Measurements from ENCODE around the gene ZNF785. TPM values are rescaled to one million over a fixed set of nuclear protein-coding genes. Genes with fewer than 3 reads are reported as not detected.
"Not testable (repeated sequence)": the region's sequence is repeated elsewhere in the genome, so short reads cannot be mapped to it uniquely, and the experiment has no call there.

Gene ZNF785
- total and polyA plus RNA-seq, 7 donors, result 1.3 to 5.4 (median 3.4) TPM

DNA sequence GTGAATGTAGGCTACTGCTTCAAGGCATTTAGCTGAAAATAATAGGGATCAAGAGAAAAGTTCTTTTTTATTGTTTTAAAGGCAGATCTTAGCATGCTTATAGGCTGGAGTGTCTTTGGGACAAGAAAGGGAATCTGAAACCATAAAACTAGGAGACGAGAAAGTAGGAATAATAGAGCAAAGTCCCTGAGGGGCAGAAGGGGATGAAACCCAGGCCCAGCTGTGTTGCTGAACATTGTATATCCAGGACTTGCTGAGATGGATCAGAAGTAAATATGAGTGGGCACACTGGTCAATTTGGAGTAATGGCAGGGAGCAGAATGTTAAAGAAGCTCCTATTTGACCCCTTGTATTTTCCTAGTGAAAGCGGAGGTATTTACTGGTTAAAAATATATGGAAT lies 15.4 kb upstream of the ZNF785 start:
- TF ChIP-seq, protein P1, sequence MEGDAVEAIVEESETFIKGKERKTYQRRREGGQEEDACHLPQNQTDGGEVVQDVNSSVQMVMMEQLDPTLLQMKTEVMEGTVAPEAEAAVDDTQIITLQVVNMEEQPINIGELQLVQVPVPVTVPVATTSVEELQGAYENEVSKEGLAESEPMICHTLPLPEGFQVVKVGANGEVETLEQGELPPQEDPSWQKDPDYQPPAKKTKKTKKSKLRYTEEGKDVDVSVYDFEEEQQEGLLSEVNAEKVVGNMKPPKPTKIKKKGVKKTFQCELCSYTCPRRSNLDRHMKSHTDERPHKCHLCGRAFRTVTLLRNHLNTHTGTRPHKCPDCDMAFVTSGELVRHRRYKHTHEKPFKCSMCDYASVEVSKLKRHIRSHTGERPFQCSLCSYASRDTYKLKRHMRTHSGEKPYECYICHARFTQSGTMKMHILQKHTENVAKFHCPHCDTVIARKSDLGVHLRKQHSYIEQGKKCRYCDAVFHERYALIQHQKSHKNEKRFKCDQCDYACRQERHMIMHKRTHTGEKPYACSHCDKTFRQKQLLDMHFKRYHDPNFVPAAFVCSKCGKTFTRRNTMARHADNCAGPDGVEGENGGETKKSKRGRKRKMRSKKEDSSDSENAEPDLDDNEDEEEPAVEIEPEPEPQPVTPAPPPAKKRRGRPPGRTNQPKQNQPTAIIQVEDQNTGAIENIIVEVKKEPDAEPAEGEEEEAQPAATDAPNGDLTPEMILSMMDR (IDR thresholded peaks at IDR 0.05), result no peak
- Histone ChIP-seq H3K9me3 (no peaks in the 10 kb centered on the region), H3K27me3 (ENCODE audit: insufficient read depth in 3 of 3, low read length in 2 of 3) (no peaks in the 10 kb centered on the region), H3K27ac (no peak overlapping the region), H3K4me3 (no peak overlapping the region), H3K4me1 (no peaks in the 10 kb centered on the region), H3K36me3 (ENCODE audit: insufficient read depth in 1 of 2, low read depth in 1 of 2) (peaks cover 8 to 26% of the 10 kb centered on the region in 2 donors)
- no peak for ATAC-seq
- DNase-seq, result no peak
- WGBS, 3 donors, result 94 to 97% (median 96%) methylated on average over 2 of the region's 2 CpGs
- intact Hi-C loops (cut with DNase I), result no loop called here

DNA sequence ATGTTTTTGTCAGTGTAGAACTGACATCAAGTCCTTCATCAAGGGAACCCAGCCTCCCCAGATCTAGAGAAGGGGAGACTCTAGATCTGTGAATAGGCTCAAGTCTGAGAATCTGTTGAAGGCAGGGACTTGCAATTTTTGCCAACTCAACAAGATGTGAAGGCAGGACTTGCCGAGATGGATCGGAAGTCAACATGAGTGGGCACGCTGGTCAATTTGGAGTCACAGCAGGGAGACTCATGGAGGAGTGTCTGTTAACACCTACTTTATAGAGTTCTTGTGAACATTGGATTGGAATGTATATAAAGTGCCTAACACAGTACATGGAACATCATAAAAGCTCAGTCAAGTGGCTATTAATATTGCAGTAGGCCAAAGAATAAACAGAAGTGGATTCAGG lies 14.7 kb upstream of the ZNF785 start:
- DNase-seq, result no peak

DNA sequence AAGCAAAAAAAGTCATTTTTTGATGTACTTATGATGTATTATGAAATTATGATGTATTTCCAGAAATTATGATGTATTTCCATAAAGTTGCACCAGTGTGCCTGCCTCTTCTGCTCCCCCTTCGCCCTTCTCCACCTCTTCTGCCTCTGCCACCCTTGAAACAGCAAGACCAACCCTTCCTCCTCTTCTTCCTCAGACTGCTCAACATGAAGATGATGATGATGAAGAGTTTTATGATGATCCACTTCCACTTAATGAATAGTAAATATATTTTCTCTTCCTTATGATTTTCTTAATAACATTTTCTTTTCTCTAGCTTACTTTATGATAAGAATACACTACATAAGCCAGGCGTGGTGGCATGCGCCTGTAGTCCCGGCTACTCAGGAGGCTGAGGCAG lies 7.4 kb upstream of the ZNF785 start:
- intact Hi-C loops (cut with DNase I), result no loop called here
- DNase-seq (no peak), ATAC-seq (no peak)
- TF ChIP-seq, protein P1 (IDR thresholded peaks at IDR 0.05), result no peak
- WGBS, 3 donors, result 95 to 98% (median 97%) methylated on average over 4 of the region's 4 CpGs
- Histone ChIP-seq H3K36me3 (ENCODE audit: insufficient read depth in 1 of 2, low read depth in 1 of 2) (peaks cover 0 to 4% of the 10 kb centered on the region in 2 donors), H3K4me1 (no peaks in the 10 kb centered on the region), H3K4me3 (no peak overlapping the region), H3K27me3 (ENCODE audit: insufficient read depth in 3 of 3, low read length in 2 of 3) (no peaks in the 10 kb centered on the region), H3K27ac (no peak overlapping the region), H3K9me3 (no peaks in the 10 kb centered on the region)

More for the DNA sequence above, 14.7 kb upstream of the ZNF785 start:
- no peaks in the 10 kb centered on the region for H3K27me3 ChIP-seq (ENCODE audit: insufficient read depth in 3 of 3, low read length in 2 of 3)
- H3K4me1 ChIP-seq, result no peaks in the 10 kb centered on the region
- H3K4me3 ChIP-seq, result no peak overlapping the region
- no peaks in the 10 kb centered on the region for H3K9me3 ChIP-seq
- H3K27ac ChIP-seq, result no peak overlapping the region
- peaks cover 8 to 19% of the 10 kb centered on the region in 2 donors for H3K36me3 ChIP-seq (ENCODE audit: insufficient read depth in 1 of 2, low read depth in 1 of 2)
- intact Hi-C loops (cut with DNase I), result no loop called here
- 92 to 95% (median 93%) methylated on average over 3 of the region's 3 CpGs for WGBS, 3 donors
- TF ChIP-seq, protein P1 (IDR thresholded peaks at IDR 0.05), result no peak
- ATAC-seq, result no peak

DNA sequence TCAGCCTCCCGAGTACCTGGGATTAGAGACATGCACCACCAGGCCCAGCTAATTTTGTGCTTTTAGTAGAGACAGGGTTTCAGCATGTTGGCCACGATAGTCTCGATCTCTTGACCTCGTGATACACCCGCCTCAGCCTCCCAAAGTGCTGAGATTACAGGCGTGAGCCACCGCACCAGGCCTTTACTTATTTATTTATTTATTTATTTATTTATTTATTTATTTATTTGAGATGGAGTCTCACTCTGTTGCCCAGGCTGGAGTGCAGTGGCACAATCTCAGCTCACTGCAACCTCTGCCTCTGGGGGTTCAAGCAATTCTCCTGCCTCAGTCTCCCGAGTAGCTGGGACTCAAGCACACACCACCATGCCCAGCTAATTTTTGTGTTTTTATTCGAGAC lies 5.4 kb upstream of the ZNF785 start:
- H3K36me3 ChIP-seq (ENCODE audit: insufficient read depth in 1 of 2, low read depth in 1 of 2); intact Hi-C loops (cut with DNase I); H3K9me3 ChIP-seq; H3K4me3 ChIP-seq; ATAC-seq; H3K27me3 ChIP-seq (ENCODE audit: insufficient read depth in 3 of 3, low read length in 2 of 3); DNase-seq; H3K4me1 ChIP-seq; H3K27ac ChIP-seq: not testable (repeated sequence)
- WGBS, 3 donors, result 96% methylated on average over 9 of the region's 9 CpGs

DNA sequence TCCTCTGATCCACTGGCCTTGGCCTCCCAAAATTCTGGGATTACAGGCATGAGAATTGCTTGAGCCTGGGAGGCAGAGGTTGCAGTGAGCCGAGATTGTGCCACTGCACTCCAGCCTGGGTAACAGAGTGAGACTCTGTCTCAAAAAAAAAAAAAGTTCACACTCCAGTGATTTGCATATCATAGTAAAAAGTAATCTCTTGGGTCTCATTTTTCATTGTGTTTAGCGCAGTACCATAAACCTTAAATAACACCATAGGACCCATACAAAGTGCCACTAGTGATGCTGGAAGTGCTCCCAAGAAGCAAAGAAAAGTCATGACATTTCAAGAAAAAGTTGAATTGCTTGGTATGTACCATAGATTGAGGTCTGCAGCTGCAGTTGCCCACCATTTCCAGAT lies 4.1 kb upstream of the ZNF785 start:
- not testable (repeated sequence) for H3K36me3 ChIP-seq (ENCODE audit: insufficient read depth in 1 of 2, low read depth in 1 of 2); H3K9me3 ChIP-seq; H3K4me3 ChIP-seq; H3K27ac ChIP-seq; H3K4me1 ChIP-seq; ATAC-seq; H3K27me3 ChIP-seq (ENCODE audit: insufficient read depth in 3 of 3, low read length in 2 of 3); DNase-seq
- intact Hi-C loops (cut with DNase I), result loop anchor here in 1 of 2 donors (5.0 kb wide), 1 partner anchor 43 kb away; no protein-coding TSS in a partner anchor
- WGBS, 3 donors, result 94 to 98% (median 95%) methylated on average over 2 of the region's 2 CpGs

DNA sequence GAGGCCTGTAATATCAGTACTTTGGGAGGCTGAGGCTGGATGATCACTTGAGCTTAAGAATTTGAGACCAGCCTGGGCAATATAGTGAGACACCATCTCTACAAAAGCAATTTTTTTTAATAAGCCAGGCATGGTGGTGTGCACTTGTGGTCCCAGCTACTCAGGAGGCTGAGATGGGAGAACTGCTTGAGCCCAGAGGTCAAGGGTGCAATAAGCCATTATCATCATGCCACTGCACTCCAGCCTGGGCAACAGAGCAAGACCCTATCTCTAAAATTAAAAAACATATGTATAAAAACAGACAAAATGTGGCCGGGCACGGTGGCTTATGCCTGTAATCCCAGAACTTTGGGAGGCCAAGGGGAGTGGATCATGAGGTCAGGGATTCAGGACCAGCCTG lies 3.2 kb upstream of the ZNF785 start:
- intact Hi-C loops (cut with DNase I), result loop anchor here in 1 of 2 donors (5.0 kb wide), 1 partner anchor 44 kb away; no protein-coding TSS in a partner anchor
- Histone ChIP-seq H3K9me3 (no peaks in the 10 kb centered on the region), H3K27ac (no peak overlapping the region), H3K4me1 (peaks cover 11% of the 10 kb centered on the region), H3K4me3 (no peak overlapping the region), H3K27me3 (ENCODE audit: insufficient read depth in 3 of 3, low read length in 2 of 3) (no peaks in the 10 kb centered on the region), H3K36me3 (ENCODE audit: insufficient read depth in 1 of 2, low read depth in 1 of 2) (peaks cover 0 to 14% of the 10 kb centered on the region in 2 donors)
- WGBS, 3 donors, result 81 to 89% (median 84%) methylated on average over 2 of the region's 2 CpGs
- DNase-seq (no peak), ATAC-seq (no peak)
- TF ChIP-seq, protein P1 (IDR thresholded peaks at IDR 0.05), result no peak

All from psoas muscle (tissue), 8 donors.